HepG2 (cell line): ENCODE data around the gene FAM83C. TPM values are rescaled to one million over a fixed set of nuclear protein-coding genes. Genes with fewer than 3 reads are reported as not detected.

ENCODE experiments used
- AHR ChIP-seq: IDR thresholded peaks from 2 replicates; pipeline ENCODE4 v1.6.1; 2018; ENCODE audit warnings: missing genetic modification reagents, missing compliant biosample characterization
- FUBP1 ChIP-seq: sonication (generic); formaldehyde crosslinking; IDR thresholded peaks from 2 replicates; pipeline ENCODE4 v1.5.1; 2020; ENCODE audit warnings: missing genetic modification reagents, mild to moderate bottlenecking, borderline replicate concordance
- GABPA ChIP-seq, 2 experiments: IDR thresholded peaks; 2 replicates each; pipeline ENCODE4 v1.6.1; 2011 to 2016; ENCODE audit warnings: low read depth in 2 of 2, low read length in 1 of 2, missing biosample characterization in 1 of 2, missing genetic modification characterization in 1 of 2
- MYC ChIP-seq: sonication (generic); formaldehyde crosslinking; IDR thresholded peaks from 2 replicates; pipeline ENCODE4 v1.9.0; 2021; ENCODE audit warnings: missing genetic modification reagents, borderline replicate concordance
- PHF8 ChIP-seq: sonication (generic); formaldehyde crosslinking; IDR thresholded peaks from 2 replicates; pipeline ENCODE4 v1.5.0; 2020; ENCODE audit warnings: missing genetic modification reagents
- RNF219 ChIP-seq: sonication (generic); formaldehyde crosslinking; IDR thresholded peaks from 2 replicates; pipeline ENCODE4 v1.5.0; 2020; ENCODE audit warnings: mild to moderate bottlenecking, missing genetic modification reagents
- TFAP4 ChIP-seq: sonication (generic); IDR thresholded peaks from 2 replicates; pipeline ENCODE4 v1.6.1; 2016; ENCODE audit warnings: low read depth, borderline replicate concordance
- YEATS4 ChIP-seq: sonication (generic); formaldehyde crosslinking; IDR thresholded peaks from 2 replicates; pipeline ENCODE4 v1.4.0; 2020; ENCODE audit warnings: missing genetic modification reagents, borderline replicate concordance
- ZFP1 ChIP-seq: IDR thresholded peaks from 2 replicates; pipeline ENCODE4 v1.6.1; 2016
- ZNF263 ChIP-seq: sonication (generic); formaldehyde crosslinking; IDR thresholded peaks from 2 replicates; pipeline ENCODE4 v1.4.0; 2020; ENCODE audit warnings: missing genetic modification reagents
- ZNF343 ChIP-seq: sonication (generic); formaldehyde crosslinking; IDR thresholded peaks from 2 replicates; pipeline ENCODE4 v1.4.0; 2020; ENCODE audit warnings: mild to moderate bottlenecking, missing genetic modification reagents
- ZNF572 ChIP-seq: sonication (generic); formaldehyde crosslinking; IDR thresholded peaks from 2 replicates; pipeline ENCODE4 v1.5.1; 2020; ENCODE audit warnings: mild to moderate bottlenecking, missing genetic modification reagents
- ZNF644 ChIP-seq: IDR thresholded peaks from 2 replicates; pipeline ENCODE4 v1.6.1; 2016; ENCODE audit warnings: low read depth
- ZNF75D ChIP-seq: sonication (generic); formaldehyde crosslinking; IDR thresholded peaks from 2 replicates; pipeline ENCODE4 v1.8.1; 2023; ENCODE audit warnings: missing genetic modification reagents, mild to moderate bottlenecking, borderline replicate concordance
- ZNF776 ChIP-seq: sonication (generic); formaldehyde crosslinking; IDR thresholded peaks from 2 replicates; pipeline ENCODE4 v1.4.0; 2020; ENCODE audit warnings: mild to moderate bottlenecking, missing genetic modification reagents
- polyA plus RNA-seq, 8 experiments: library from polyadenylated mRNA; depleted of rRNA in 3 of 8; stranded (reverse) in 7 of 8; unstranded in 1 of 8; fragments of >200 nt; fragmentation: Illumina TruSeq in 4 of 8; extraction: Trizol in 4 of 8; gene quantifications; 2 replicates each; pipeline versions ENCODE4 v1.2.1 to v1.2.3, GENCODE V29; 2011 to 2016; ENCODE audit warnings: low read depth in 4 of 8, missing spikeins in 1 of 8, mixed read lengths in 1 of 8; ENCODE audit not compliant: insufficient read depth in 1 of 8
- total RNA-seq, 5 experiments: library from RNA; depleted of rRNA; stranded (reverse); fragments of >200 nt; fragmentation: Illumina TruSeq; extraction: Trizol; gene quantifications; 2 replicates each; pipeline ENCODE4 v1.2.3, GENCODE V29; 2016; ENCODE audit warnings: low read depth in 1 of 5

The FAM83C gene
- total and polyA plus RNA-seq, 2 of the 13 experiments (the other 11 are each of a cell fraction or from before 2014, with no cell fraction given): 0.04 TPM; not detected in 1

- TF ChIP-seq ZNF644 (CRISPR knock-in tag): peak; percentile 76; the same call in 1 of the 2 replicates
- 0 out of 2 replicates have a peak, but pooled peaks have one; percentile 39 for TF ChIP-seq ZNF263 (CRISPR knock-in tag)
- no peak for TF ChIP-seq GABPA (IDR thresholded peaks at IDR 0.05; ENCODE audit: low read depth, low read length)
- 0 out of 2 replicates have a peak, but pooled peaks have one; percentile 23 for TF ChIP-seq GABPA (CRISPR knock-in tag; IDR thresholded peaks at IDR 0.05; ENCODE audit: low read depth)
- 0 out of 2 replicates have a peak, but pooled peaks have one; percentile 25 for TF ChIP-seq ZNF75D
- 0 out of 2 replicates have a peak, but pooled peaks have one; percentile 23 for TF ChIP-seq ZNF776 (CRISPR knock-in tag)
- TF ChIP-seq ZFP1 (CRISPR knock-in tag): peak; percentile 48; the same call in 1 of the 2 replicates
- peak; percentile 82 for TF ChIP-seq MYC (CRISPR knock-in tag)
- peak; percentile 69; the same call in 1 of the 2 replicates for TF ChIP-seq AHR (CRISPR knock-in tag)
- peak; percentile 37; the same call in 1 of the 2 replicates for TF ChIP-seq YEATS4 (CRISPR knock-in tag)
- TF ChIP-seq FUBP1 (CRISPR knock-in tag): peak; percentile 96; the same call in 1 of the 2 replicates
- 0 out of 2 replicates have a peak, but pooled peaks have one; percentile 59 for TF ChIP-seq ZNF343 (CRISPR knock-in tag)
- TF ChIP-seq ZNF572 (CRISPR knock-in tag): no peak; the same call in 1 of the 2 replicates
- peak; percentile 28; the same call in 1 of the 2 replicates for TF ChIP-seq TFAP4
- TF ChIP-seq RNF219 (CRISPR knock-in tag): 0 out of 2 replicates have a peak, but pooled peaks have one; percentile 80
- TF ChIP-seq PHF8 (CRISPR knock-in tag): no peak
Measured at GRCh38 chr20:35269055-35269781, 23.0 kb downstream of the FAM83C start (continued).
